OCI-LY1 (cell line): Measurements from ENCODE around the gene CEP78.

Source experiments
- EZH2 ChIP-seq: fragments of 200-600 bp; sonication (generic), shearing (Covaris generic); IDR thresholded peaks from 2 replicates; pipeline ENCODE4 v1.8.0; 2017; ENCODE audit warnings: borderline replicate concordance, mixed run types, mild to moderate bottlenecking, antibody characterized with exemption, low read length, moderate library complexity, mixed read lengths
- TF ChIP-seq, protein P1 (sequence below): fragments of 200-600 bp; sonication (generic), shearing (Covaris generic); IDR thresholded peaks from 2 replicates; pipeline ENCODE4 v1.5.1; 2017; ENCODE audit warnings: mild to moderate bottlenecking, antibody characterized with exemption, low read length, moderate library complexity, mixed read lengths

- TF ChIP-seq, protein P1, sequence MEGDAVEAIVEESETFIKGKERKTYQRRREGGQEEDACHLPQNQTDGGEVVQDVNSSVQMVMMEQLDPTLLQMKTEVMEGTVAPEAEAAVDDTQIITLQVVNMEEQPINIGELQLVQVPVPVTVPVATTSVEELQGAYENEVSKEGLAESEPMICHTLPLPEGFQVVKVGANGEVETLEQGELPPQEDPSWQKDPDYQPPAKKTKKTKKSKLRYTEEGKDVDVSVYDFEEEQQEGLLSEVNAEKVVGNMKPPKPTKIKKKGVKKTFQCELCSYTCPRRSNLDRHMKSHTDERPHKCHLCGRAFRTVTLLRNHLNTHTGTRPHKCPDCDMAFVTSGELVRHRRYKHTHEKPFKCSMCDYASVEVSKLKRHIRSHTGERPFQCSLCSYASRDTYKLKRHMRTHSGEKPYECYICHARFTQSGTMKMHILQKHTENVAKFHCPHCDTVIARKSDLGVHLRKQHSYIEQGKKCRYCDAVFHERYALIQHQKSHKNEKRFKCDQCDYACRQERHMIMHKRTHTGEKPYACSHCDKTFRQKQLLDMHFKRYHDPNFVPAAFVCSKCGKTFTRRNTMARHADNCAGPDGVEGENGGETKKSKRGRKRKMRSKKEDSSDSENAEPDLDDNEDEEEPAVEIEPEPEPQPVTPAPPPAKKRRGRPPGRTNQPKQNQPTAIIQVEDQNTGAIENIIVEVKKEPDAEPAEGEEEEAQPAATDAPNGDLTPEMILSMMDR: no peak
- no peak for TF ChIP-seq EZH2
Observed at GRCh38 chr9:78188594-78188993, 47.3 kb upstream of the CEP78 start.
